NCI-H2081 treated with DMSO at 0.1 percent for 48 hours (cell line): ENCODE data around the gene PDGFD.

Experiments used
- DNase-seq: peaks from one replicate; lab custom pipeline; 2025; lab: John Stamatoyannopoulos, UW

The PDGFD gene

DNA sequence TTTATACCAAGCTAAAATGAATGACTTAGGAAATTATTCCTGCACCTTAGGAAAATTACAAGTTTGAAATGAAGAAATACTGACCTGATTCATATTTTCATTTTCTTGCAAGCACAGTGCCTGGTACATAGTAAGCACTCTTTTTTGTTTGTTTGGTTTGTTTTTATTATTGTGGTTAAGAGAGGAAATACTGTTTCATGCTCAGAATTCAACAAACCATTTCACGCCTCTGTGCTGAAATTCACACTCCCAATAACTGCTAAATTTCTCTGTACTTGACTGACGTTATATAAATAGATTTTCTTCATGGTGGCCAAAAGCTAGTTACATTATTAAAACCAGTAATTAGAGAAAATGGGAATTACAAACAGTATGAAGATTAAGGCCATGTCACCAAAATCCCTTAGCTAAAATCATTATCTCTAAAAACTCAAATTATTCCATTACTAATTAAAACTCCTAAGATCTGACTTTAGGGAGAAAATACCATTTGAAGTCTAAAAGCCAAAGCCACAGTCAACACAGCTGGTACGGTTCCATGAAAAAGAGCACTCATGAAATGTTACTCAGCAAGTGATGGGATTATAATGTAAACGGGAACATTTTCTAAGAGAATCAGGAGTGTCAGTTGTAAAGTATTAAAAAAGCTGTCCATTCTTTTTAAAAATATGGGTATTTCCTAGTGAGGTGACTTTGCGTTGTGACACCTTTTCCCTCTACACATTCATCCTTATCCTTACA, 205.3 kb downstream of the PDGFD start:
- no peak for DNase-seq

DNA sequence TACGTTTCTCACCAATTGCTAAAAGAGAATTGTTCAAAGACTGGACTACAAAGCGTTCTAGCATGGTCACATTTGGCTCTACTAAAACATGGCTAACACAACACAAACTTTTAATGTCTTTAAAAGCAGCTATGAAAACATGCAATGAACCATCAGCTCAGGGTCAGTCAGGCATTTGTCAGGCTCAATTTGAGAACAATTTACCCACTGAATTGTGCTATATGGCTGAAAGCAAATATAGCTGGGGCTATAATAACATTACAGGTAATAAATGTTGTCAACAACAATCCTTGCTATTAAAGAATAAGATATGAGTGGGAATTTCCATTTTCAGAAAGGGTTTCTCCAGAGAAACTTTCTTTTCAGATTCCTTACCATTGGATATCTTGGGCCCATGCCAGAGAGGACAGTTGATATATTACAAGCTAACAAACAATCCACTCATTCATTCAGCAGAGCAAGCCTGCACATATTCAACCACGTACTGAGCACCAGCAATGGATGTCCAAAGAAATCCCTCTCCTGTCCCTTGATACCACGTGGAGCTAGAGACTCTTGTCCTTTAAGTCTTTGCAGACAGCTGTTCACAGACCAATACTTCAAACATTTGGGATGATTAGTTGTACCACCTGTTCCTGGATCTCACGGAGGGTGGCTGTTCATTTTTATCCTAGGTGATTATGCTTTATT, 210.0 kb downstream of the PDGFD start:
- no peak for DNase-seq

DNA sequence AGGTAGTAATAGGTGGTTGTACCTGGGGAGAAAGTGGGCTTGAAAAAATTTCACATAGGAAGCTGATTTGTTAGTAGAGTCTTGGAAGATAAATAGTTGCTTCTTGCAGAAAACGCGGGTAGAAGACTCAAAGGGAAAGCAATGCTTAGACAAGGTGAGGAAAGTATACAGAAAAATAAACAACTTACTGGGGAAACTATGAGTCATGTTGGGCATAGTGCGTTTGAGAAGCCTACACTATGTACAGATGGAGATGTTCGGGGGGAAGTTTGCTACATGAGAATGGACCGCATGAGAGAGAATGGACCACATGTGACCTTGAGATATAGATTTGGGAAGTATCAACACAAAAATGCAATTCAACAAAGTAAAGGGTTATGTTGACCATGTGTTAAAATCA, 214.2 kb downstream of the PDGFD start:
- no peak for DNase-seq

DNA sequence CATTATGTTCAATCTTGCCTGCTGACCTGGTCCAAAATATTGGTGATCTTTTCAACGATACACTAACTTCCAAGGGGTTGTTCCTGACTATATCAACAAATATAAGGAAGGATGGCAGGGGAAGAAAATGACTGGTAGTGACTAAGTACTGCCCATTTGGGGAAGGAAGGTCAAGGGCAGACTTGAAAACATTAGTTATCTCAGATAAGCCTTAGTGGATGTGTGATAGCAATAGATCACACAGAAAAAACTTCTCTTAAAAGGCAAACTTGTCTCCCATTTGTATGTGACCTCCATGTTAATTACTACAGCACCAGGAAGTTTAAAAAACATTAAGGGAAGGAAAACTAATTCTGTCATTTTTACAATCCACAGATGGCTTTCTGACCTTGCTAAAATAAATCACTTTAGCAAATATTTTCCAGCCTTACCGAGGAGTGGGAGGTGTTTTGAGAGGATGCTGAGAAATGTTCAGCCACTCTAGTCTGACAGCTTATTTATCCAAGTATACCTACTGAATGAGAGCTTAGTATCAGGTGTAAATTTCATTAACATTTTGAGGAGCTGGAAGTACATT, 215.7 kb downstream of the PDGFD start:
- no peak for DNase-seq

DNA sequence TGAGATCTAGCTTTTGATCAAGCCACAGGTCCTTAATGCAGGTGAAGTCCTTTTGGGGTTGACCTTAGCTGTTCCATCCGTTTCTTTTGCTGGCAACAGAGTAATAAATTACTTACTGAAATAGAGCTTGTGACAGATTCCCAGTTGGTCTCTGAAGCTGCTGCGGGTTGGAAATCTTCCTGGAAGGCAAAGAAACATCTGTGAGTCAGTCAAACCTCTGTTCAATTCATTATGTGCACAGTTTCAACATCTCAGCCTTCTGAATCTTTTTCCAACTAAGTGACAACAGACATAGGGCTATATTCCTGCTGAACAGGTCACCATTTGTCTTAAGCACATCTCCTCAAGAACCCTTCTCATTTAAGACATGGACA, 216.4 kb downstream of the PDGFD start:
- no peak for DNase-seq

DNA sequence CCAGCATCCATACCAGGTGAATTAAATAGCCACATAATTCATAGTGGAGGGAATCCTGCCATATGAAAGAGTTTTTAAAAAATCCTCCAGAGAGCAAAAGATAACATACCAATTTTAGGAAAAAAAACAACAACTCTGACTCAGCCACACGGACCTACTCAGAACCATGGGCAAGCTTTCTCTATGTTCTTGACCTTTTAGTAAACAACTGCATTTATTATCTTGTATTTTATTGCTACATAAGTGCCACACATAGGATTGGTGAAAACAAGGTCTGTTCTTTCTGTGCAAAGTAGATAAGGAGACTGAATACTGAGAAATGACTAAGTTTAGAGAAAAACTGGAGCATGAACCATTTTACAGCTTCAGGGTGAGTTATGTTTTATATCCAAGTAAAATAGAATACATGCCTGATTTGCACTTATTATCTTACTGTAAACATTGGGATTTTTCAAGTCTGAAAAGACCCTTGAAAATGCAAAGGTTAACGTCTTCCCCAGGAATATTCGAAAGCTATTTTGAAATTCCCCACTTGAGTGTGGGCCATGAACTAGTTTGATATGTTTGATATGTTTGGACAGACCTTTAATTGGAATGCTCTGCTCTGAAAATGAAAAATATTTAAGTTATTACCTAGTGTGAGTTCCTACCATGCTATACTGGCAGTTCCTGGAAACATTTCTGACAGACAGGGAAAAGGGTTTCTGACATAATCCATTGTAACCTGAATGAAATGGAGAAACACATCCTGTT, 217.0 kb downstream of the PDGFD start:
- no peak for DNase-seq

DNA sequence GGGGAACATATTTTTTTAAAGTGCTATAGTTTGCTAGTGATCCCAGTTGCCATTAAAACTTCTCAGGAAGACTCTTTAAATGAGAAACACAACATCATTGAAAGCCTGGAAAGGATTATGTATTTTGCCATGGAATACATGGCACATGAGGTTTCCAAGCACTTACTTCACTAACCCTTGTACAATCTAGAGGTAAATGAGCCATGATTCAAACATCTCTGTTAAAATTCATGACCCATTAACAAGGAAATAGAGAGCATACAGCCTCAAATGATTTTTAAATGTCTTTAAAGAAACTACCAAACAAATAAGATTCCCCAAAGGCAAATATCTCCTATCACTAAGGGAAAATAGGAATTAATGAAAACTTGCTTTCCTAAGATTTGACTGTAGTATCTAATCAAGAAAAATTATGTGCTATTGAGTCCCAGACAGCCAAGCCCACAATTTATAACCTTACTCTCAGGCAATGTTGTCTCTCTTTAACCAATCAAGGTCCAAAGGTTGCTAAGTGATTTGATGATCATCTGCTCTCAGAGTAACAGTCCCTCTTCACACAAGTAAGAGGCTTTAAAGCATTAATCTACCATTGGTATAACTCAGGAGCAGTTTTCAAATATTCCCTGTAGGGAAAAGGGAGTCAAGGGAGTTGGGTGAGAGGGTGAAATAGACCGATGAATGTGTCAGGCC, 219.6 kb downstream of the PDGFD start:
- no peak for DNase-seq

DNA sequence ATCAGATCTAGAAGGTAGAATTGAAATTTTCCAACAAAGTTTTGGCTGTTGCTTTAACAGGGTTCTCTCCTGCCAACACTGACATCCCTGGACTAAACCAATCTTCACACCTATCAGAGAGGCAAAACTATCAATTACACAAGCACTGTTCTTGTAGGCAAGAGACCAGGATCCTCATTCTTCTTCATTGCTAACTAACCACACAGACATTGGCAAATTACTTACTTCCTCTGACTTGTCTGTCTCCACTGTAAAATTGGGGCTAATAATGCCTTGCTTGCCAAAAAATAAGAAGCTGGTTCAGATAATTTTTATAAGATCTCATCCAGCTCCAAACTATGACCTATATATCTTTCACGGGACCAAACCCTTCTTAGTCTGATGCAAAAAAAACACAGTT, 221.3 kb downstream of the PDGFD start:
- DNase-seq, result no peak

DNA sequence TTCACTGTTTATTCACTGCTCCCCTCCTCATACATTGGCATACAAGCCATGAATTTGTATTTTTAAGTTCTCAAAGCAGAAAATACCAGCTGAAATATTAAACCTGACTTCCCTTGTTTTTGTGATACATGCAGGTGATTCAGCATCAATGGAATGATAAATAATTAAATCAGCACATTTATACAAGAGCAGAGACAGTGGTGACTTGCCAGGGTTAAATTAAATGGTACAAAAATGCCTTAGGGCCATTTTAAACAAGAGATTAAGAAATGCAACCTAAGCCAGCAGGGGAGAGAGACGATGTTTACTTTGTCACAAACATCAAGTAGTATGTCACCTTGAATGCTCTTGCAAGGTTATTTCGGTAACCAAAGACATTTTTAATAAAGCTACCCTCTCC, 223.4 kb downstream of the PDGFD start:
- no peak for DNase-seq

DNA sequence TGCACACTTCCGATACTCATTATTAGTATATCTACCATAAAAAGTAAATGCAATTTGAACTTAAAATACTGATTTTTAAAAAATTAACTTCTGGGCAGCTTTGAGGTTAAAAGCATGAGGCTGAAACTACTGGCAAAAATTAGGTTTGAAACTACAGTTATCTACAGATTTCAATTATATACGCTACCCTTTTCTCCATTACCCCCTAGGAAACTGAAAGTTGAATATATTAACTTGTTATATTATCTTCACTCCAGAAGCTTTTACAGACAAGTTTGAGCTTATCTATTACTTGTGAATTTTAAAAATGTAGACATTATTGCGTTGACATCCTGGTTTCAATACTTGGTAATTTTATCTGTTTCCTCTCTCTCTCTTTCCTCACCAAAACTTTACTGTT, 224.3 kb downstream of the PDGFD start:
- no peak for DNase-seq

DNA sequence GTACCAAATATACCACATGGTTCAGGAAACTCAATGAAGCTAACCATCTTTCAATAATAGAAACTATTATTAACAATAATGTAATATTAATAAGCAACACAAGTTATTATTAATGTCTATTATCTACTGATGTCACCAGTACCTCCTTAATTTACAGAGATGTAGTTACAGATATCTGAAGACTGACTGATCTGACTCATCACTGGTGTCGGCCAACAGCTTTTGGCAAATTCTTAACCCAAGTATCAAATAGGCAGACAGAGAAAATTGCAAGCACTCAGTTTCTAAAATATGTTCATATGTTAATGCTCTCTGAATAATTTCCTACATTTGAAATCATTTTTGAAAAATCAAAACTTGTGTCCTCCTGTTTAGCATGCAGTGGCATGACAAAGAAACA, 227.9 kb downstream of the PDGFD start:
- no peak for DNase-seq

DNA sequence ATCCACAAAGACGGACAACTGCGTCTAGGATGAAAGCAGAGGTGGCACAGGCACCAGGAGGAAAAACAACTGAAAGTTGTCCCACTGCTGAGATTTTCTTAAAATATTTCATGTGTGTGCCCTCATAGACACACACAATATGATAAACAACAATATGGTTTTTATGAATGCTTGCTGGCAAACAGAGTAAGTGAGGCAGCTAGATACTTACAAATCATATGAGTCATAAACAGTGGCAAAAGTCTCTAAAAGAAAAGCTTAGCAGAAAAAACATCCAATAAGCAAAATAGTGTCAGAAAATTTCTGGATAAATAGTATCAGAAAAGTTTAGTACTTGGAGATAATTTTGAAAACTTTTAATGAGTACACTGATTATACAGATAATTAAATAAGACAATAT, 228.7 kb downstream of the PDGFD start:
- no peak for DNase-seq

DNA sequence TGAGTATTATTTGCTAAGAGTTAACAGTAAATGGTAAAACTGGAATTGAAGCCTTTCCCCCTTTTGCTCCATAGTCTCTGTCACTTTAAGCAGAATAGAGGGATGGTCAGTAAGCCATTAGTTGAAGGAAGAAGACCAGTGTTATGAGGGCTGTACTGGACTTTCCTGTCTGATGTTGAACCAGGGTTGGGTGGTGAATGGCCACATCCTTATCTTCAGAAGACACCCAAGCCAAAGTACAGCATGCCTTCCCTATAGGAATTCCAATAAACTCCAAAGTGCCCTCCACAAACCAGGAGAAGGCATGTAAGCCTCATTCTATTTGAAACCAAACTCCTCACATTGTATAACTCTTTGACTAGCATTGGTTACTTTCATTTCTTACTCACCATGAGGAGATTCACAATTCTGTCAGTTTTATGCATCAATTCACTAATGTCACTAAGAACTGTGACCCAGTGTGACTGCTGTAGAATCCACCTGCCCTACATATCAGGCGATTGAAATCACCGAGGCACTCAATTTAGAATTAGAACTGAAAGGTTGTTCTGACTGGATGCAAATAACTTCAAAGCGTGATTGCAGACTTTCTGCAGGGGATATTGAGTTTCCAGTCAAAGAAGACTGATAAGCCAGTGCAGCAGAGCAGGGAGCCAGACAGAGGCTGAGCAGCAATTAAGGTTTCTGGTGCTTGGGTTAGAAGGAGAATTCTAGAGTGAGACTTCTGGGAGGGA, 234.6 kb downstream of the PDGFD start:
- DNase-seq, result no peak

DNA sequence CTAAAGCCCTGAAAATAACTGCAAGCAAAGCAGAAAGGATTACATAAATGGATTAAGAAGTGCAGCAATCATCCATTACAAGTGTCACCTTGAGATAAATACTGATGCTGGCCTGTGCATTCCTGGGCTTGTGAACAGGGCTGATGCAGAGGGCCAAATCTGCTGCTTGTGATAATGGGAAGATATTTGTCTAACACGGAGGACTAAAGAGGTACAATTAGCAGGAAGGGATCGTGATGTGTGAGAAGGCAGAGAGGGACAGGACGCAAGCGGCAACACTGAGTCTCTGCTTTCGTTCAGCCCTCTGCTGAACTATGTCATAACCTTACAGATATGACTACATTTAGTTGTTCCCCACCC, 235.2 kb downstream of the PDGFD start:
- DNase-seq, result no peak

DNA sequence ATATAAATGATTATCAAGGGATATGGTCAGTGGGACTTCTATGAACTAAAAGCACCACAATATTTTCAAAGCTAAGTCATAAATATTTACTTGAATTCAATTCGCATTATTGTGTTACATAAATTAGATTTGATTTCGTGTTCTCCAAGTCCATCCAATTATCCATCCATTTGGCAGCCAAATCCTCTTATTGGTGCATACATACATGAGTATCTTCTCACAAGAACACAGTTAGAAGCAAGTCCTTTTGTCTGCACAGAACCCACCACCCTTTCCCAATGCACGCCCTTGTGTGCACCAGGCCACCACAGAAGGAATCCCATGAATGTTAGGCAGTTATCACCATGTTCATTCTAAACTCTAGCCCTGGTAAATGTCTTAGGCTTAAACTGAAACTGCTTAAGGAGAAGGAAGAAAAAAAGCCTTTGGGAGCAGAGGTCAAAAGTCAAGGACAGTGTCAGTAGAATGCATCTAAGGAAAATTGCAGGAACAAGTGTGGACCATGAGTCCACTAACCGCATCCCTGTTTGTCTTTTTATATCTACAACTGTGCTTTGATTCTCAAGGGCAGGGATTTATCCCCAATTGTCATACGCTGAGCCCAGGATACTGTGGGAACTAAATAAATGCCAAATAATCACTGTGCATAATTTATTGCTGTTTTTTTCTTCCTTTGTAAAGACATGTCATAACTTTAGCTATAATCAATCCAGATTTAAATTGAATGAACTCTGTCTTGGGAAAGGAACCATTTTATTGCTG, 235.7 kb downstream of the PDGFD start:
- no peak for DNase-seq

DNA sequence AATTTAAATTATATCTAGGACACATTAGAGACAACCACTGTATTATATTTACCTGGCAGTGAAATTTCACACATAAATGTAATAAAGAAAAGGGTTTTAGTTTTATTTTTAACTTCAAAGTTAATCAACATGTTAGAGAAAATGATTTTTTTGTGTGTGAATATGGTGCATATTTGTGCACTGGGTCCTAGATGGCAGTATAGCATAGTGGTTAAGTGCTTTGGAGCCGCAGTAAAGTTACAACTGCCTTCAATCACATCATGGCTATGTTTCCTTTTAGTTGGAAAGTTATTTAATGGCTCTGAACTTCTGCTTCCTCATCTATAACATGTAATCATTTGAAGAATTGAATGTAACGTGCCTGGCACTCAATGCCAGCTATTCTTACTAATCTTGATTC, 236.4 kb downstream of the PDGFD start:
- no peak for DNase-seq

DNA sequence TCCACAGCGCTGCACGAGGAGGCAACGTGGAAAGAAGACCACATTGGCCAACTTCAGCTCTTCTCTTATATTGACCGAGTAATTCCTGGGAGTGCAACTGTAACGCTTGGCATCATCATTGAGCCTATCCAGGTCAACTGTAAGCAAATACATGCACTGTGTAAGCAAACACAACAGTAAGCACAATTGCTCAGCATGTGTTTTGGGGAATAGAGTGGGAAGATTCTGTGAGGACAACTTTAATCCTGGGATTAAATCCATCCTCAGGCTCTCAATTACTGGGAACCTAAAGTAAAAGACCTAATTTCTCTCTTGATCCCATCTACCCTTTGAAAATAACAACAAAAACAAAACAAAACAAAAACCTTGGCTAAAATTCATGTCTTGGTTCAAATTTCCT, 237.0 kb downstream of the PDGFD start:
- DNase-seq, result no peak

DNA sequence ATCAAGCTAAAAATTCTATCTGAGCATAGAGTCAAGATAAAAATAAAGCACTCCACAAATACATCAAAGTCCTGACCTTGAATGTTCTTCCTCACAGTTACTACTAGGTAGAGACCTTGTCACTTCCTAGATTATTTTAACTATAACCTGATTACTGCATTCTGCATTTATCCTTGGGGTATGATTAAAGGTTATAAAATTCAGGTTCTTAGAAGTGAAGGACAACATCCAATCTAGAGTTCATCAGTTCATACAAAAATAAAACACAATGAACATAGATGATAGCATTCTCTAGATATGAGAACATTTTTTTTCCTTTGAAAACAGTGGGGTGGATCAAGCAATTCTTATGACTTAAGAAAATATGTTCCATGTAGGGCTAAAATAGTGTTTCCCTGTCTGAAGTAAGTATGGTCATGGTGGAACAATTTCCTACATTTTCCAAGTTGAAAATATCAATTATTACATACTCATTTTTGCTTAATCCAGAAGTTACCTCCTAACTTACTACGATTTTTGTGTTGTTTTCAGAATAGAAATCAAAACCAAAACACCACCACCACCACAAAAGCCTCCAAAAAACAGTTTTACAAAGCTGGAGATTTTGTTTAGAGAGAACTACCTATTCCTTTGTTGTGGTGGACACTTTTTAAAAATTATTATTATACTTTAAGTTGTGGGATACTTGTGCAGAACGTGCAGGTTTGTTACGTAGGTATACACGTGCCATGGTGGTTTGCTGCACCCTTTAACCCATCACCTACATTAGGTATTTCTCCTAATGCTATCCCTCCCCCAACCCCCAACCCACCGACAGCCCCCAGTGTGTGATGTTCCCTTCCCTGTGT, 239.6 kb downstream of the PDGFD start:
- no peak for DNase-seq

DNA sequence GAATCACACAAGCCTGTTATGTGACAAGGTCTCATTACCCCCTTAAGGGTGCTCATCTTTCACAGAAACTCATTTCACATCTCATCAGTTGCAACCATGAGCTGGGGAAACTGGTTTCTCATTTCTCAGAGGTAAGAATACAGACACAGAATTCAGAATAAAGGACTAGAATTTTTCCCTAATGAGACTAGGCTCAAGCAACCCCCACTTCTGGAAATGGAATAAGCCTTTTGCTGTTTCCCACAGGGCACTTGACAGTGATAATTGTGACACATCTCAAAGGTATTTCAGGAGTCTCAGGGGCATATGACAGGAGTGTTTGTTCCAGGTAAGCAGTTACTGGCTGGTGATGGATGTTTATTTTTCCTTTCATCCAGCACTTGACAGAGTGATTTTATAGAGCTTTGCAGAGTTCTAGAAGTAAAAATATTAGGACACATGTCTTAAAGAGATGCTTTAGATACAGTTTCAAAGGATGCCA, 240.5 kb downstream of the PDGFD start:
- DNase-seq, result no peak

DNA sequence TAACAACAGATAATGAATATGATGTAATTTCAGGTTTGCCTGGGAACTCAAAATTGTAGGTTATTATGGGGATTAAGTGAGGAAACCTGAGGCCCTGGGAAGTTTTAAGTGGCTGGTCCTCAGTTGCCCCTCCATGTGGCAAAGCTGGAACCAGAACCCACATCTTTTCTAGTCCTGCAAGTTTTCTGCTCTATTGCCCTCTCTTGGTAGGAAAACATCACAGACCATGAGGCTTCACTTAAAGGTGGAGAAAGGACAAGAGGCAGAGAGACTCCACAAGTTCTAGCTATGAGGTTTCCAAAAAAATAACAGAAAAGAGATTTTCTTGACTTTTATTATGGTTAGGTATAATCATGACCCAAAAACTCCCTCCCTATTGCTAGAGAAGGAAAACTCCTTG, 243.0 kb downstream of the PDGFD start:
- no peak for DNase-seq
